ENCODE results near the gene LIPE. TPM values are rescaled to one million over a fixed set of nuclear protein-coding genes. Genes with fewer than 3 reads are reported as not detected.

LIPE gene
- total and polyA plus RNA-seq, 9 donors, result 1.7 to 15.1 (median 5.4) TPM

GRCh38 chr19:42368360-42368759 lies 58.8 kb downstream of the LIPE start:
- no peak overlapping the region for H3K4me3 ChIP-seq
- intact Hi-C loops (cut with DNase I), result no loop called here
- WGBS, 3 donors, result 94 to 96% (median 94%) methylated on average over 11 of the region's 11 CpGs
- no peaks in the 10 kb centered on the region for H3K27me3 ChIP-seq
- H3K9me3 ChIP-seq, result peaks cover 0 to 5% of the 10 kb centered on the region in 2 donors
- H3K27ac ChIP-seq, result no peak overlapping the region
- TF ChIP-seq CTCF (IDR thresholded peaks at IDR 0.05), result no peak
- no peak for TF ChIP-seq POLR2A (IDR thresholded peaks at IDR 0.05)
- no peak for TF ChIP-seq EP300 (IDR thresholded peaks at IDR 0.05)
- H3K4me1 ChIP-seq (ENCODE audit: insufficient read depth), result no peaks in the 10 kb centered on the region
- DNase-seq, result no peak
- no peaks in the 10 kb centered on the region for H3K36me3 ChIP-seq

- TF ChIP-seq POLR2A (IDR thresholded peaks at IDR 0.05) (no peak), CTCF (IDR thresholded peaks at IDR 0.05) (no peak), EP300 (IDR thresholded peaks at IDR 0.05) (no peak)
- Histone ChIP-seq H3K9me3 (peaks cover 0 to 5% of the 10 kb centered on the region in 2 donors), H3K27me3 (no peaks in the 10 kb centered on the region), H3K36me3 (no peaks in the 10 kb centered on the region), H3K4me1 (ENCODE audit: insufficient read depth) (no peaks in the 10 kb centered on the region), H3K4me3 (no peak overlapping the region), H3K27ac (no peak overlapping the region)
- intact Hi-C loops (cut with DNase I), result no loop called here
- no peak for DNase-seq
- WGBS, 3 donors, result 87 to 89% (median 87%) methylated on average over 4 of the region's 4 CpGs
These were observed 59.3 kb downstream of the LIPE start for GRCh38 chr19:42367929-42368328.

GRCh38 chr19:42366673-42367072 lies 60.5 kb downstream of the LIPE start:
- Histone ChIP-seq H3K27me3 (no peaks in the 10 kb centered on the region), H3K9me3 (peaks cover 0 to 5% of the 10 kb centered on the region in 2 donors), H3K27ac (no peak overlapping the region), H3K4me1 (ENCODE audit: insufficient read depth) (no peaks in the 10 kb centered on the region), H3K36me3 (no peaks in the 10 kb centered on the region), H3K4me3 (no peak overlapping the region)
- 48 to 77% (median 74%) methylated on average over 1 of the region's 1 CpG for WGBS, 3 donors
- intact Hi-C loops (cut with DNase I), result no loop called here
- TF ChIP-seq POLR2A (IDR thresholded peaks at IDR 0.05), result no peak
- no peak for TF ChIP-seq EP300 (IDR thresholded peaks at IDR 0.05)
- TF ChIP-seq CTCF (IDR thresholded peaks at IDR 0.05), result no peak
- no peak for DNase-seq

- WGBS, 3 donors, result 85 to 88% (median 85%) methylated on average over 17 of the region's 17 CpGs
- intact Hi-C loops (cut with DNase I), result no loop called here
- Histone ChIP-seq H3K27ac (no peak overlapping the region), H3K27me3 (no peaks in the 10 kb centered on the region), H3K4me1 (ENCODE audit: insufficient read depth) (no peaks in the 10 kb centered on the region), H3K9me3 (peaks cover 0 to 5% of the 10 kb centered on the region in 2 donors), H3K36me3 (no peaks in the 10 kb centered on the region), H3K4me3 (no peak overlapping the region)
- no peak for DNase-seq
- TF ChIP-seq CTCF (IDR thresholded peaks at IDR 0.05) (no peak), POLR2A (IDR thresholded peaks at IDR 0.05) (no peak), EP300 (IDR thresholded peaks at IDR 0.05) (no peak)
These were observed 63.4 kb downstream of the LIPE start for GRCh38 chr19:42363614-42364346.
